GM19025 (cell line): ENCODE results near the gene HOATZ.

Experiments used
- ATAC-seq: cut with Tn5 transposase; IDR thresholded peaks from one replicate; pipeline ENCODE4 v1.9.1; 2021; ENCODE audit warnings: mild to moderate bottlenecking, low read depth, moderate library complexity; ENCODE audit not compliant: unreplicated experiment

The HOATZ gene

GRCh38 chr11:111521135-111521534, 6.6 kb downstream of the HOATZ start:
- no peak for ATAC-seq

DNA sequence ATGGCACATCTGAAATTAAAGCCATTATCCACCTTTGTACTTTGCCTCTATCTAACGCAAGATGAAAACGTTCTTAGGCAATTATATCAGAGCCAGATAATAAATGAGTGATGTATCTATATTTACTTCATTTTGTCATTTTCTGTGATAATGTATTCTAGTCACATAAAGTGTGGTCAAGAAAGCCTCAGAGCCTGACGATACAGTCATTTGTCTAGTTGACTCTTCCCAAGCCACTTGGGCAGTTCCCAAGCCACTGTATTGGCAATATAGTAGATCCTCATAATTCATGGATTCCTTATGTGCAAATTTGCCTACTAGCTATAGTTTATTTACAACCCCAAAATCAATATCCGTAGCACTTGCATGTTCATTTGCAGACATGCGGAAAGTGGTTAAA, 7.8 kb downstream of the HOATZ start:
- no peak for ATAC-seq

GRCh38 chr11:111523343-111523742, 8.8 kb downstream of the HOATZ start:
- no peak for ATAC-seq

DNA sequence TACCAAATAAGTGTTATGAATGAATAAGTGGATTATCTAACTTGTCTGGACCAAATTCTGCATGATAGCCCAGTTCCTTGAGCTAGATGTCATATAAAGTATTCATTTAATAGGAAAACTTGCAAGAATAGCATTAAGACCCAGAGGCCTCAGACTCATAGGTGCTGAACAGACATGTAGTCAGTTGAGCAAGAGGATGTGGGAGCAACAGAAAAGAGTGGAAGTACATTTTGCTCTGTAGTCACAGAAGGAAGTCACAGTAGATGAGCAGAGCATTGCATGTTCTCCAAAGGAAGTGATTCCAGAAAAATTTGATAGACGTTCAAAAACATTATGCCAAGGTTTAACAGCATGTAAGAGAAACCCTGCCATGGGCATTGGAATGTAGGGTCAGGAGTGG, 9.5 kb downstream of the HOATZ start:
- no peak for ATAC-seq

DNA sequence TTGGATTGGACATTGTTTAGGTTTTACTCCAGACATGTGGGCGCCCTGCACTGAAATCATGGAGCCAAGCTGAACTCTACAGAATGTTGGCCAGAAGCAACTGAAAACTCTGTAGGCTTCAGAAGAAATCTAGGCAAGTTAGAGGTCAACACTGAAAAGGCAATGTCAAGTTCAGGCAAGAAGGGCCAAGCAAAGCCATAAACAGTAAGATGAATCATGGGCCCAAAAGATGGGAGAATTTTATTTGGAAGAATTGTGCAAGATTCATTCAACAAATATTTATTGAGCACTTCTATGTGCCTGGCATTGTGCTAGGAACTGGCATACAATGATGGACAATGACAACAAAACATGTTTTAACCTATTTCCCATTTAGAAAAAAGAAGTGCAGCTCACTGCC, 10.9 kb downstream of the HOATZ start:
- no peak for ATAC-seq

- no peak for ATAC-seq
Observed at GRCh38 chr11:111526501-111526900, 11.9 kb downstream of the HOATZ start.

DNA sequence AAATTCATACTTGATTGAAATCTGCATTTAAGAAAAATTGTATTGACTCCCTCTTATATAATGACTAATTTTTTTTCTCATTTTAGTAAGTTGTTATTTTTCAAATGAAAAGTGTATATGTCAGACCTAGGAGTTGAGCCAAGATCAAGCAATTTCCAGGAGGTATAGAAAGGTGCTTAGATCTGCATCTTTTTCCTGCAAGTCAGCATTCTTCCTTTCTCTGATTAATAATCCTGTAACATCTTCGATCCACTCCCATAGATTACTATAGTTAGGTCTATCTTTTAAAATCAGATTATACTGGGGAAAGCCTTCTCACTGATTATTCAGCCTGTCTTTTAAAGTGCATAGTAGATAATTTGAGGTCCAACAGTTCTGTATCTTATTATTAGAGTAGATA, 12.7 kb downstream of the HOATZ start:
- ATAC-seq: no peak

GRCh38 chr11:111528557-111528956, 14.0 kb downstream of the HOATZ start:
- no peak for ATAC-seq

DNA sequence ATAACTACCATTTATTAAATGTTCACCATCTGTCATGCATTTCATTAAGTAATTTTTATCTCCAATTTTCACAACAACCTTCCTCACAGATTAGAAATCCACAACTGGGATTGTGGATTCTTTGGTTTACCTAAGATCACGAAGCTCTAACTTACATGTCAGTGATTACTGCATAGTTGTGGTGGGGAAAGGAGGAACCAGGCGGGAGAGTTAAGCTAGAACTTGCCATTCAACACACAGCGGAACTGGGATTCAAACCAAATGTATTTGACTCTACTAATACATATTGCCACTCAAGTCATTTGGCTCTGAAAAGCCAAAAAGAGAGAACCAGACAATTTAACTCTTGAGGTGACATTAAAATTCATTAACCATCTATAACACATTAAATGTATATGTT, 15.5 kb downstream of the HOATZ start:
- ATAC-seq: no peak

- ATAC-seq: no peak
Observed at GRCh38 chr11:111531136-111531535, 16.6 kb downstream of the HOATZ start.

DNA sequence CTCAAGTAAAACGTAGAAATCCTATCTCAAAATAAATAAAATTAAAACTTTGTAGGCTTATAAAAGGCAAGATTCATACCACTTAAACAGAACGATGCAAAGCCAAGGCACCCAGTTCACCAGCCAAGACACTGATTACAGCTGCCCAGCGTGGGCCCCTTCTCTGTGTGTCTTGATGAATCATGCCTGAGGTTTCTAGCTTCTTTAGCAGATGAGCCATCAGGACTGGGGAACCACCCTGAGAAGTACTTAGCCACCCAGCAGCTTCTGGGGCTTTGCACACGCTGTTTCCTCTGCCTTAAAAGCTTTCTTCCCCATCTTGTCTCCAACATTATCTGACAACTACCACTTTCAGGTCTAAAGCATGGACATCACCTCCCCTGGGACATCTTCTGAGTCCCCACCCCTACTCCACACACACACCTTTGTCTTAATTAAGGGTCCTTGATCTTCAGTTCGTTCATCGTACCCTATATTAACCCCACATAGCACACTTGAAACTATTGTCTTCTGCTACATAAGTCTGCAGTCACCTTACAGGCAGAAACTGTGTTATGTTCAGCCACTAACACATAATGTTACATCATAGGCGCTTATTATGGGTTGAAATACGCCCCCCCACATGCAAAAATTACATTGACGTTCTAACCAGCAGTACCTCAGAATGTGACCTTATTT, 17.2 kb downstream of the HOATZ start:
- peak; percentile 87 for ATAC-seq

GRCh38 chr11:111532365-111532709, 17.8 kb downstream of the HOATZ start:
- ATAC-seq: no peak

DNA sequence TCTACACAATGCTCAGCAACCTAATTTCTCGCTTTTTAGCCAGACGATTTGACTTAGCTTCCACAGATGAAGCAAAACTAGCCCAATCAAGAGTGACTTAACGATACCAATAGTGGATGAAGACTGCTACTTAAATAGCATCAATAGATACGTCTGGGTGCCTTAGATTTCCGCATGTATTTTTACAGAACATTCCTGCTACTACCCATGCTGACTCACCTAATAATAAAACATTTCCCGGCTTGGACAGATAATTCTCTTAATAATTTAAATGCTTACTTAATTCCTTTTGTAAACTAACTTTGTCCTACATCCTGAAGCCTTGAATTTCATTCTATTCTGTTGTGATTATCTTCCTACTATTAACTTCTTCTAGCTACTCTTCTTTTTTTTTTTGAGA, 20.7 kb downstream of the HOATZ start:
- ATAC-seq: no peak

DNA sequence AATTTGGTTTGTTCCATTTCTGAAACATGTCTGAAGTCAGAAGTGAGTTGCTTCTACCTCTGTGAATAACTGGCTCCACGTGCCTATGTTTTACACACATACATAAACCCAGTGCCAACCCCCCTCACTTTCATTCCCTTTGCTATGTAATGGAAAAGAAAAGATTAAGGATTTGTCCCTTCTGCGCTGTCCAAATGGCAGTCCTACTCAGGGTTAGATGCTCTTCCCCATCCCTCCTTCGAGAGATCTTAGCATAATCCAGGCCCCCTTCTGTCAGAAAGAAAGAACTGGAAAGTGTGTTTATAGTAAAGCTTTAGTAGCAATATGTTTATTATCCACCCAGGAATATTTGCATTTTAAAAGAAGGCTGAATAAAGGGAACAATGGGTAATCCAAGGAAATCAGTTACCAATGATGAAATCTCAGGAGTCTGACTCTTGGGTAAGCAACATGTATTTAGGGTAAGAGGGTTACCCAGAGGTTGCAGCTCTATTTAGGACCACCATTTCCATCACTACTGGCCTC, 22.8 kb downstream of the HOATZ start:
- ATAC-seq: no peak

- ATAC-seq: no peak
Observed at GRCh38 chr11:111538407-111539114, 24.0 kb downstream of the HOATZ start.

DNA sequence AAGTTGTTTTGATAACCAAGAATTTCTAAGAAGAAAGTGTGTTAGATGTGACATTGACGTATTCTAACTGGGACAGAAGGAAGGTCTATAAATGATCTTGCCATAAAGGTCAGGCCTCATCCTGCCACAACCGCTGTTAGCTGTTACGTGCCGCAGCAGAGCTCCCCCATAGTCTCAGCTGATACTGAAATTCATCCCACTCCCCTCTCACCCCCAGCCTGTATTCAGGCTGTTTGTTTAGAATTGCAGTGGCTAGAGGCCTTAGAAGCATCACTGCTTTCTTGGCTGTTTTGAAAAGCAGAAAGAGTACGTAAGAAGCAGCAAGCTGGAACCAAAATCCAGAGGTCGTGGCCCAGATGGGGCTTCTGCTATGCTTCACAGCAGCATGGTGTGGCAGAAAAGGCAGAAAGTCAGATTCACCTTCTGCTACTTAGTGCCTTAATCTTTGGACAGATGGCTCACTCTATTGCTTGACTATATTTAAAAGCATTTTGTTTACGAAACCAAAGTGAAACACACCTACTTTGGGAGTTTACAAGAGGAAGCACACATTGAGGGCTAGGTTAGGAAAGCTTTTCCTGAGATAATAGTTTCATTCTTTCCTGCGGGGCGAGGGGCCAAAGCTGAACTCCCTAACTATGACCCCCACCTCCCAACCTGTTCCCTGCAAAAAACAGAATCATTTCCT, 25.0 kb downstream of the HOATZ start:
- no peak for ATAC-seq

GRCh38 chr11:111540114-111540936, 25.7 kb downstream of the HOATZ start, which contains the start of gene LAYN:
Gene LAYN, plus strand, starts transcription at chr11:111540720. Its CDS starts 124 bp downstream, at chr11:111540844.
- ATAC-seq: no peak

- no peak for ATAC-seq
Observed at GRCh38 chr11:111540937-111541253, 26.3 kb downstream of the HOATZ start.

DNA sequence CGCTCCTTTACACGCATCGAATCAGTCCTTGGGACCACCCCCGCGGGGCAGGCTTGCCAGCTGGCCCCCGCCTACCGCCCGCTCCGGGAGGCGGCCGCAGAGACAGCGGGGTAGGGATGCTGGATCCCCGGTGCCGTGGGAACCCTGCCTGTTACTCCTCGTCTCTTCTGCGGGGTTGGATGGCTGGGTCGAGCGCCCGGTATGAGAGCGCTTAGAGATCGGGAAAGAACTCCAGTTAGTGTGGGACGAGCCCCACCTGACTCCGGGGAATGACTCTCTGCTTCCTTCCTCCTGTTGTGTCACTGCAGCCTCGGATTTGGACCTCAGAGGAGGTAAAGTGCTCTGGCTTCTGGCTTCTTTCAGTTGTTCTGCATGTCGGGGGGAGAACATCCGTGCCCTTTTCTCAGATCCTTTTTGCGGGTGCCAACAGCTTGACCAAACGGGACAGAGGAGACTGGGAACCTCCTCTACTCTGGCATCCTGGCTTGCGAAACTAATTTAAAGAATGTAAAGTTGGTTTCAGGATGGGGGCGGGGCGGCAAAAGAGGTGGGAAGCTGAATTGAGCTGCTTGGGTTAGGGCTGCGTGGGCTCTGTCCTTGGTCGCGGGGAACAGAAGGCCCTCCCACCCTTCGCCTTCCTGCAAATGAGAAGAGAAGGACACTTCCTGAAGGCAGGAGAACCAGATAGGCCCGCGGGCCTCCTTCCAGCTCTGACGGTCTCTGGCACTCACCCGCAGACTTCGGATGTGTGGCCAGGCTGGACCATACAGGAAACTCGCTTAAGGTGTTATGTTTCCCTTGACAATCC, 26.9 kb downstream of the HOATZ start:
- no peak for ATAC-seq
